ENCODE data around the gene MCF2L. TPM values are rescaled to one million over a fixed set of nuclear protein-coding genes. Genes with fewer than 3 reads are reported as not detected.

The MCF2L gene
- total RNA-seq, 4 donors from 2014 or later = 25.0 to 103 (median 61.0) TPM

DNA sequence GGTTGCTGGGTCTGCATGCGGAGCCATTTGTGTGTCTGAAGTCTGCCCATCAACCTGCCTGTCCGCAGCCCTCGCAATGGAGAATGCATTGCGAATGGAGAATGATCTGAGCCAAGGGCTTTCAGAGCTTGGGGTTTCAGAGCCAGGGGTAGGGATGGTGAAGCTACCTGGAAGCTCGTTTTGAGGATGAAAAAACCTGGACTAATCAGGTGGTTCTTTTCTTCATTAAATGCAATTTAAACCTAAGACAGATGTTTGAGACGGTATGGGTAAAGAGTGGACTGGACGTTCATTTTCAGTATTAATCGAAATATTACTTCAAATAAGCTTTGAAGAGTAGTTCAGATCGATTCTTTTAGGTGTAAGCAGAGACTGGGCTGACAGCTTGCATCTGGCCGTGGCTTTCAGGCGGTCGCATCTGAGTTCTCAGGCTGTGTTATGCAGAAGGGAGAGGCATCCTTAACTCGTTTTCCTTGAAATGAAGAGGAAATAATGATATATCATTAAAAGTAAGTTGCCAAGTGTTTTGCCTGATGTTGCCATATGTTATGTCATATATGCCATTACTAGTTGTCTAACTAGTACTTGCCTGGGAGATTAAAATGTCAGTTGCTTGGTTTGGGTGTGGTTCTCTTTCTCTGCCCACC, 801 bp downstream of the MCF2L start:
- DNase-seq = no peak
- Histone ChIP-seq H3K4me3 (peak overlapping the region in 1 of 2 donors; percentile 42), H3K27me3 (peaks cover 0 to 5% of the 10 kb centered on the region in 2 donors), H3K4me1 (peaks cover 0 to 9% of the 10 kb centered on the region in 2 donors), H3K9me3 (no peaks in the 10 kb centered on the region), H3K36me3 (no peaks in the 10 kb centered on the region), H3K27ac (no peak overlapping the region)
- intact Hi-C loops (cut with DNase I; ENCODE audit: low total_unique reads) = no loop called here
- TF ChIP-seq, protein P1, sequence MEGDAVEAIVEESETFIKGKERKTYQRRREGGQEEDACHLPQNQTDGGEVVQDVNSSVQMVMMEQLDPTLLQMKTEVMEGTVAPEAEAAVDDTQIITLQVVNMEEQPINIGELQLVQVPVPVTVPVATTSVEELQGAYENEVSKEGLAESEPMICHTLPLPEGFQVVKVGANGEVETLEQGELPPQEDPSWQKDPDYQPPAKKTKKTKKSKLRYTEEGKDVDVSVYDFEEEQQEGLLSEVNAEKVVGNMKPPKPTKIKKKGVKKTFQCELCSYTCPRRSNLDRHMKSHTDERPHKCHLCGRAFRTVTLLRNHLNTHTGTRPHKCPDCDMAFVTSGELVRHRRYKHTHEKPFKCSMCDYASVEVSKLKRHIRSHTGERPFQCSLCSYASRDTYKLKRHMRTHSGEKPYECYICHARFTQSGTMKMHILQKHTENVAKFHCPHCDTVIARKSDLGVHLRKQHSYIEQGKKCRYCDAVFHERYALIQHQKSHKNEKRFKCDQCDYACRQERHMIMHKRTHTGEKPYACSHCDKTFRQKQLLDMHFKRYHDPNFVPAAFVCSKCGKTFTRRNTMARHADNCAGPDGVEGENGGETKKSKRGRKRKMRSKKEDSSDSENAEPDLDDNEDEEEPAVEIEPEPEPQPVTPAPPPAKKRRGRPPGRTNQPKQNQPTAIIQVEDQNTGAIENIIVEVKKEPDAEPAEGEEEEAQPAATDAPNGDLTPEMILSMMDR (IDR thresholded peaks at IDR 0.05) = no peak
- no peak for TF ChIP-seq POLR2A (IDR thresholded peaks at IDR 0.05)

DNA sequence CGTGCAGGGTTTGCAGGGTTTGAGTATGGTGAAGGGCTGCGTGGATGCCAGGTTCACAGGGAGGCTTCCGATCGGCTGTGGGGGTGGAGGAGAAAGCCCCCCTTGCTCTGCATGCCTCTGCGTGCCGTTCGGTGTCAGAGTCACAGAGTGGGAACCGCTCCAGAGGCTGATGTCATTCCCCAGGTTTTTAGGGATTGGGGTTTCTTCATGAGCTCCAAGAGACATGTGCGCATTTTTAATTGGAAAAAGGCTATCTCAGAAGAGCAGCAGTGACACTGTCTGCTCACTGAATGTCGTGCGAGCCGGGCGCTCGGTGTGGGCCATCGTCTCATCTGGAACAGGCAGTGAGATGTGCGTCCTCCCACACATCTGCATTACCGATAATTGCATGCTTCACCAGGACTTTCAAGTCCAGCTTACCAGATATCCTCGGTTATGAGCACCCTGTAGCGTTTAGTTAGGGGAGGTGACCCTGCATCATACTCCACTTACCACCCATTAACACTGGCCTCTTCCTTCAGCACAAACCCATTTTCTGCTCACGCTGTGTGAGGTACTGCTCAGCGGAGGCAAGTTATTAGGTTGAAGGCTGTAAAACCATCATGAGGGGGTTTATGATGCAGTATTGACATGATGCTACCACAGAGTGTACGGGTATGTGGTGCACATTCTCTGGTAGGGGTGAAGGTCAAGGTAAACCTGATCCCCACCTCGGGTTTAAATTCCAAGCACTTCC, 1.7 kb downstream of the MCF2L start:
- Histone ChIP-seq H3K4me3 (no peak overlapping the region), H3K4me1 (peaks cover 0 to 9% of the 10 kb centered on the region in 2 donors), H3K36me3 (no peaks in the 10 kb centered on the region), H3K27ac (no peak overlapping the region), H3K27me3 (peaks cover 0 to 5% of the 10 kb centered on the region in 2 donors), H3K9me3 (no peaks in the 10 kb centered on the region)
- intact Hi-C loops (cut with DNase I; ENCODE audit: low total_unique reads) = no loop called here
- TF ChIP-seq POLR2A (IDR thresholded peaks at IDR 0.05) = no peak
- TF ChIP-seq, protein P1 (IDR thresholded peaks at IDR 0.05) = no peak
- no peak for DNase-seq

DNA sequence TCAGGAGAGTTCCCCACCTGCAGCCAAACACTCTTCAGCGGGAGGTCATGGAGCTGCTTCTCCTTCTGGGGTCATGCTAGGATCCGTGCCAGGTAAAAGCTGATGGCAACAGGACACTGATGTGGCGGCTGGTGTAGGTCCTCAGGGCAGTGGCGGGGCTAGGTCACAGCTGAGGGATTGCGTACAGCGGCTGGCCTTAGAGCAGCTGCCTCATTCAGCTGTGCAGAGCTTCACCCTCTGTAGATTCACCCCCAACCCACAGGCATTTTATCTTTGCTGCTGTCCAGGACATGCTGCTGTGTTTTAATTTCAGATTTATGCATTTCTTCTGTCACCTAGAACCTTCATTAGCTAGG, 2.3 kb downstream of the MCF2L start:
- H3K9me3 ChIP-seq = no peaks in the 10 kb centered on the region
- H3K4me1 ChIP-seq = peaks cover 0 to 9% of the 10 kb centered on the region in 2 donors
- no peaks in the 10 kb centered on the region for H3K36me3 ChIP-seq
- no peak overlapping the region for H3K27ac ChIP-seq
- H3K4me3 ChIP-seq = no peak overlapping the region
- no peak for DNase-seq
- peaks cover 0 to 5% of the 10 kb centered on the region in 2 donors for H3K27me3 ChIP-seq
- TF ChIP-seq, protein P1 (IDR thresholded peaks at IDR 0.05) = no peak
- no peak for TF ChIP-seq POLR2A (IDR thresholded peaks at IDR 0.05)
- intact Hi-C loops (cut with DNase I; ENCODE audit: low total_unique reads) = no loop called here

DNA sequence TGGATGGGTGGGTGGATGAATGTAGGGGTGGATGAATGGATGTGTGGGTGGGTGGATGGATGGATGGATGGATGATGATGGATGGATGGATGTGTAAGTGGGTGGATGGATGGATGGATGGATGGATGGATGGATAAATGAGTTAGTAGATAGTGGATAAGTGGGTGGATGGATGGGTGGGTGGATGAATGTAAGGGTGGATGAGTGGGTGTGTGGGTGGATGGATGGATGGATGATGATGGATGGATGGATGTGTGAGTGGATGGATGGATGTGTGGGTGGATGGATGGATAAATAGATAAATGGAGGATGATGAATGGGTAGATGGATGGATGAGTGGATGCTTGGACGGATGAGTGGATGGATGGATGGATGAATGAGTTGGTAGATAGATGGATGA, 3.2 kb downstream of the MCF2L start:
- Histone ChIP-seq H3K9me3 (no peaks in the 10 kb centered on the region), H3K4me3 (no peak overlapping the region), H3K27me3 (peaks cover 0 to 5% of the 10 kb centered on the region in 2 donors), H3K36me3 (no peaks in the 10 kb centered on the region), H3K27ac (no peak overlapping the region), H3K4me1 (peaks cover 0 to 9% of the 10 kb centered on the region in 2 donors)
- TF ChIP-seq POLR2A (IDR thresholded peaks at IDR 0.05) = no peak
- TF ChIP-seq, protein P1 (IDR thresholded peaks at IDR 0.05) = no peak
- no peak for DNase-seq
- intact Hi-C loops (cut with DNase I; ENCODE audit: low total_unique reads) = no loop called here

DNA sequence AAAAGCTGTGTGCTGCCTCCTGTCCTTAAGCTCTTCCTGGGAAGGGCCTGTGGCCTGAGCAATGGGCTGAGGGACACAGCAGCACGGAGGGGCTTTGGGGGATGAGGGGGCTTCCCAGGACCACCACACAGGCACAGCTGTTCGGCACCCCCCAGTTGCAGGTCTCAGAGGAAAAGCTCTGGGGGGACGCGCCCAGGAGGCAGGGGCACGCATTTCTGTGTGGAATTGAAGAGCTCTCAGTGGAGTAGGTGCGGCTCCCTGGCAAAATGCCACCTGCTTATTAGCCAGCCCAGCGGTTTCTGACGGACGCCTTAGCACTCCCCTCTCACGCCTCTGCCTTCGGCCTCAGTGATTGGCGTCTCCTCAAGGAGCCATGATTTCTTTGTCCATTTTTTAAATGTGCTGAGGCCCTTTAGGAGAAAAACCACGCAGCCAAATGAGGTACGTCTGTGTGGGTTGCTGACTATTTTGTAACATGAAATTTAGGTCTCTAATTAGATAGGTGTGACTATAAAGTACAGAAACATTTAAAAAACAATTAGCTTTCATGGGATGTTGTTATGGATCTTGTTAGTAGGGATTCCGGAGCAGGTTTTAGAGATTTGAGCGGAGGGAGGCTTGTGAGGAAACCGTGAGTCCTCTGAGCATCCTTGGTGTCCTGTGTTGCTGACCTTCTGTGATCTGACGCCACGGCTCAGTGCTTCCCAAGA, 4.0 kb downstream of the MCF2L start:
- no peak for DNase-seq
- no peaks in the 10 kb centered on the region for H3K36me3 ChIP-seq
- intact Hi-C loops (cut with DNase I; ENCODE audit: low total_unique reads) = no loop called here
- peaks cover 0 to 9% of the 10 kb centered on the region in 2 donors for H3K4me1 ChIP-seq
- H3K27me3 ChIP-seq = peaks cover 0 to 5% of the 10 kb centered on the region in 2 donors
- no peak for TF ChIP-seq POLR2A (IDR thresholded peaks at IDR 0.05)
- TF ChIP-seq, protein P1 (IDR thresholded peaks at IDR 0.05) = no peak
- no peaks in the 10 kb centered on the region for H3K9me3 ChIP-seq
- H3K27ac ChIP-seq = no peak overlapping the region
- H3K4me3 ChIP-seq = no peak overlapping the region
